GM23248 (cell line): ENCODE results near the gene FOXJ2.

ENCODE experiments used
- EZH2 ChIP-seq: fragments of 200-600 bp; sonication (generic); IDR thresholded peaks from 2 replicates; pipeline ENCODE4 v1.6.1; 2018; ENCODE audit warnings: antibody characterized with exemption, mild to moderate bottlenecking; ENCODE audit not compliant: insufficient read depth, poor library complexity, severe bottlenecking
- EZH2phosphoT487 ChIP-seq: fragments of 200-600 bp; sonication (generic); IDR thresholded peaks from 2 replicates; pipeline ENCODE4 v1.6.1; 2018; ENCODE audit warnings: antibody characterized with exemption, moderate library complexity, mild to moderate bottlenecking, low read depth; ENCODE audit not compliant: insufficient read depth

DNA sequence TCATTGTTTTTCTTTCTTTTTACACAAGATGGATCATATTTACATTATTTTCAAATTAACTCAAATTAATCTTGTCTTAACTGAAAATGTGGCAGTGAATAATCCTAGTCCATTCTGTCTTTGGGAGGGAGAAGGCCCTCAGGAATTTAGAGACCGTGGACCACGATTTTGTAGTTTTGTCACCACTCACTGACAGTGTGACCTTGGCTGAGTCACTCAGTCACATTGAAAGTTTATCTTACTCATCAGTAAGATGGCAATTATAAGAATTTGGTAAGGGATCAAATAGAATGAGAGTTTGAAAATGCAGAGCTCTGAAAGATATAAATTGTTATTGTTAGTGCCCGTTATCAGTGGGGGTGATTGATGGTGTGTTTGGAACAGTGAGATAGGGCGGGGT, 16.4 kb downstream of the FOXJ2 start:
- TF ChIP-seq EZH2 (no peak), EZH2phosphoT487 (no peak)
